IPS-NIHi11 (cell line): Measurements from ENCODE around the gene SVBP.

Experiments
- DNase-seq: peaks from one replicate; pipeline ENCODE4 v3.0.0; 2012; ENCODE audit warnings: mixed read lengths, low spot score

SVBP gene

GRCh38 chr1:42806171-42806570, 11.0 kb downstream of the SVBP start:
- DNase-seq: no peak

- no peak for DNase-seq
These were observed 15.2 kb downstream of the SVBP start for GRCh38 chr1:42801832-42802473.

- no peak for DNase-seq
These were observed 19.2 kb downstream of the SVBP start for GRCh38 chr1:42797979-42798378.

- DNase-seq: no peak
These were observed 19.8 kb downstream of the SVBP start for GRCh38 chr1:42797414-42797813.

GRCh38 chr1:42793824-42794223, 23.4 kb downstream of the SVBP start:
- DNase-seq: no peak

- no peak for DNase-seq
These were observed 29.2 kb downstream of the SVBP start for GRCh38 chr1:42788021-42788420.

GRCh38 chr1:42786097-42786496, 31.1 kb downstream of the SVBP start:
- no peak for DNase-seq

GRCh38 chr1:42784946-42785693, 32.1 kb downstream of the SVBP start, which contains the start of gene TMEM269:
Gene TMEM269 (plus strand): TSS chr1:42784991. CDS start chr1:42789894, 4,903 bp downstream.
- peak; percentile 46 for DNase-seq

- DNase-seq: peak; percentile 29
These were observed 32.7 kb downstream of the SVBP start for GRCh38 chr1:42784547-42784945.

- DNase-seq: no peak
These were observed 34.1 kb downstream of the SVBP start for GRCh38 chr1:42783092-42783491.

- no peak for DNase-seq
These were observed 37.0 kb downstream of the SVBP start for GRCh38 chr1:42780176-42780575.

- DNase-seq: no peak
These were observed 37.5 kb downstream of the SVBP start for GRCh38 chr1:42779725-42780124.

GRCh38 chr1:42777852-42778251, 39.3 kb downstream of the SVBP start:
- DNase-seq: peak; percentile 70

GRCh38 chr1:42776502-42776901, 40.7 kb downstream of the SVBP start:
- DNase-seq: no peak

- no peak for DNase-seq
These were observed 42.2 kb downstream of the SVBP start for GRCh38 chr1:42774928-42775526.

- DNase-seq: no peak
These were observed 43.8 kb downstream of the SVBP start for GRCh38 chr1:42773420-42773819.

GRCh38 chr1:42769811-42770210, 47.4 kb downstream of the SVBP start:
- no peak for DNase-seq

- DNase-seq: no peak
These were observed 49.0 kb downstream of the SVBP start for GRCh38 chr1:42768172-42768571.

GRCh38 chr1:42767510-42768000, 49.6 kb downstream of the SVBP start:
- no peak for DNase-seq

- peak; percentile 95 for DNase-seq
These were observed 50.3 kb downstream of the SVBP start, which contains the start of the genes C1orf50 and P3H1 for GRCh38 chr1:42766741-42767509. Gene C1orf50 (plus strand): TSS chr1:42767249. CDS start chr1:42767312, 63 bp downstream. Gene P3H1 (minus strand): TSS chr1:42767028. CDS start chr1:42766971, 57 bp downstream.

- peak; percentile 62 for DNase-seq
These were observed 51.1 kb downstream of the SVBP start for GRCh38 chr1:42765832-42766740.
